HEK293 (cell line): ENCODE measurements around the gene TOMT.

Experiments used
- GLI2 ChIP-seq: fragments of 450-650 bp; formaldehyde crosslinking; IDR thresholded peaks from 2 replicates; pipeline ENCODE4; 2017; ENCODE audit warnings: missing biosample characterization, missing genetic modification characterization, low read depth, borderline replicate concordance
- SETDB1 ChIP-seq: IDR thresholded peaks from one replicate; pipeline ENCODE4 v1.6.1; 2017; ENCODE audit warnings: mild to moderate bottlenecking, low read length, moderate library complexity, mixed read lengths; ENCODE audit not compliant: insufficient read length
- ZNF174 ChIP-seq: fragments of 450-650 bp; formaldehyde crosslinking; IDR thresholded peaks from 2 replicates; pipeline ENCODE4 v1.5.0; 2017; ENCODE audit warnings: missing biosample characterization, mild to moderate bottlenecking, missing genetic modification characterization
- ZNF335 ChIP-seq: fragments of 450-650 bp; formaldehyde crosslinking; conservative IDR thresholded peaks from 2 replicates; pipeline ENCODE4 v1.5.1; 2016; ENCODE audit warnings: missing biosample characterization, missing genetic modification characterization
- ZNF473 ChIP-seq: fragments of 450-650 bp; formaldehyde crosslinking; IDR thresholded peaks from 2 replicates; pipeline ENCODE4 v1.5.1; 2017; ENCODE audit warnings: missing biosample characterization, missing genetic modification characterization
- TF ChIP-seq, protein P1 (sequence below): fragments of 450-650 bp; formaldehyde crosslinking; IDR thresholded peaks from 2 replicates; pipeline ENCODE4 v1.5.1; 2016; ENCODE audit warnings: missing biosample characterization, missing genetic modification characterization
- TF ChIP-seq, protein P2 (sequence below): fragments of 450-650 bp; formaldehyde crosslinking; IDR thresholded peaks from 2 replicates; pipeline ENCODE4 v1.5.1; 2016; ENCODE audit warnings: missing biosample characterization, missing genetic modification characterization
- TF ChIP-seq, protein P3 (sequence below): fragments of 450-650 bp; formaldehyde crosslinking; IDR thresholded peaks from 2 replicates; pipeline ENCODE4 v1.5.1; 2016; ENCODE audit warnings: missing biosample characterization, missing genetic modification characterization
- TF ChIP-seq, protein P4 (sequence below): fragments of 450-650 bp; formaldehyde crosslinking; IDR thresholded peaks from 2 replicates; pipeline ENCODE4 v1.5.1; 2016; ENCODE audit warnings: missing biosample characterization, missing genetic modification characterization
- TF ChIP-seq, protein P5 (sequence below): fragments of 450-650 bp; formaldehyde crosslinking; optimal IDR thresholded peaks from 2 replicates; pipeline ENCODE3; 2016; ENCODE audit warnings: missing biosample characterization, mild to moderate bottlenecking, missing genetic modification characterization

DNA sequence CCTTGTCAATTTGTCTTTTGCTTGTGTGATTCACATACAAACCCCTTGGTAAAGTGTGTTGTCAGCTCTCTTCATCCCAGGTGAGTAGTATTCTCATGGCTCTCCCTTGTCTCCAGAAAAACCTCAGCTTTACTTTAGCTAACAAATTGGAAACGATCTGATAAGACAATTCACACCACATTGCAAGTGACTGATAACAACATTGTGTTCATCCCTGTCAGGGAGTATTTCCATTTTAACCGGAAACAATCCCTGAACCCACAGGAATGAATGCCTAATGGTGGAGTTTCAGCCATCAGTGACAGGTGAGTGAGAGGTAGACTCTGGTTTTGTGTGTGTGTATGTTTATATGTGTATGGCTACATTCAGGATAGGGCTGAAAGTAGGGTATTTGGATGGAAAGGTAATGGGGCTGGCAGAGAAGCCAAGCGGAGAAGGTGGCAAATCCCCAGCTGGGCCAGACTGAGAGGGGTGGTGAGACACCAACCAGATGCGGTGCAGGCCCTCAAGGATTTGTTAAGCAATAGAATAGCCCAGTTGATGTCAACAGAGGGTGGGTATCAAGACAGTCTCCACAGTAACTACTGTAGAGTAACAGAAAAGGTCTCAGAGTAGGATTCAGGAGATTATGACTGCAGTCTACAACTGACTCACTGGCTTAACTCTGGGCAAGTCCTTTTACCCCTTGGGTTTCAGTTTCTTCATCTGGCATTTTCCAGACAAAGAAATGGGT is 17.5 kb upstream of the TOMT start:
- TF ChIP-seq ZNF473 (tag by site-specific recombination) (no peak), ZNF335 (tag by site-specific recombination) (no peak), GLI2 (no peak), SETDB1 (no peak), ZNF174 (no peak)
- TF ChIP-seq, protein P1, sequence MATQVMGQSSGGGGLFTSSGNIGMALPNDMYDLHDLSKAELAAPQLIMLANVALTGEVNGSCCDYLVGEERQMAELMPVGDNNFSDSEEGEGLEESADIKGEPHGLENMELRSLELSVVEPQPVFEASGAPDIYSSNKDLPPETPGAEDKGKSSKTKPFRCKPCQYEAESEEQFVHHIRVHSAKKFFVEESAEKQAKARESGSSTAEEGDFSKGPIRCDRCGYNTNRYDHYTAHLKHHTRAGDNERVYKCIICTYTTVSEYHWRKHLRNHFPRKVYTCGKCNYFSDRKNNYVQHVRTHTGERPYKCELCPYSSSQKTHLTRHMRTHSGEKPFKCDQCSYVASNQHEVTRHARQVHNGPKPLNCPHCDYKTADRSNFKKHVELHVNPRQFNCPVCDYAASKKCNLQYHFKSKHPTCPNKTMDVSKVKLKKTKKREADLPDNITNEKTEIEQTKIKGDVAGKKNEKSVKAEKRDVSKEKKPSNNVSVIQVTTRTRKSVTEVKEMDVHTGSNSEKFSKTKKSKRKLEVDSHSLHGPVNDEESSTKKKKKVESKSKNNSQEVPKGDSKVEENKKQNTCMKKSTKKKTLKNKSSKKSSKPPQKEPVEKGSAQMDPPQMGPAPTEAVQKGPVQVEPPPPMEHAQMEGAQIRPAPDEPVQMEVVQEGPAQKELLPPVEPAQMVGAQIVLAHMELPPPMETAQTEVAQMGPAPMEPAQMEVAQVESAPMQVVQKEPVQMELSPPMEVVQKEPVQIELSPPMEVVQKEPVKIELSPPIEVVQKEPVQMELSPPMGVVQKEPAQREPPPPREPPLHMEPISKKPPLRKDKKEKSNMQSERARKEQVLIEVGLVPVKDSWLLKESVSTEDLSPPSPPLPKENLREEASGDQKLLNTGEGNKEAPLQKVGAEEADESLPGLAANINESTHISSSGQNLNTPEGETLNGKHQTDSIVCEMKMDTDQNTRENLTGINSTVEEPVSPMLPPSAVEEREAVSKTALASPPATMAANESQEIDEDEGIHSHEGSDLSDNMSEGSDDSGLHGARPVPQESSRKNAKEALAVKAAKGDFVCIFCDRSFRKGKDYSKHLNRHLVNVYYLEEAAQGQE (tag by site-specific recombination) = no peak
- TF ChIP-seq, protein P2, sequence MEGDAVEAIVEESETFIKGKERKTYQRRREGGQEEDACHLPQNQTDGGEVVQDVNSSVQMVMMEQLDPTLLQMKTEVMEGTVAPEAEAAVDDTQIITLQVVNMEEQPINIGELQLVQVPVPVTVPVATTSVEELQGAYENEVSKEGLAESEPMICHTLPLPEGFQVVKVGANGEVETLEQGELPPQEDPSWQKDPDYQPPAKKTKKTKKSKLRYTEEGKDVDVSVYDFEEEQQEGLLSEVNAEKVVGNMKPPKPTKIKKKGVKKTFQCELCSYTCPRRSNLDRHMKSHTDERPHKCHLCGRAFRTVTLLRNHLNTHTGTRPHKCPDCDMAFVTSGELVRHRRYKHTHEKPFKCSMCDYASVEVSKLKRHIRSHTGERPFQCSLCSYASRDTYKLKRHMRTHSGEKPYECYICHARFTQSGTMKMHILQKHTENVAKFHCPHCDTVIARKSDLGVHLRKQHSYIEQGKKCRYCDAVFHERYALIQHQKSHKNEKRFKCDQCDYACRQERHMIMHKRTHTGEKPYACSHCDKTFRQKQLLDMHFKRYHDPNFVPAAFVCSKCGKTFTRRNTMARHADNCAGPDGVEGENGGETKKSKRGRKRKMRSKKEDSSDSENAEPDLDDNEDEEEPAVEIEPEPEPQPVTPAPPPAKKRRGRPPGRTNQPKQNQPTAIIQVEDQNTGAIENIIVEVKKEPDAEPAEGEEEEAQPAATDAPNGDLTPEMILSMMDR (tag by site-specific recombination) = no peak
- TF ChIP-seq, protein P3, sequence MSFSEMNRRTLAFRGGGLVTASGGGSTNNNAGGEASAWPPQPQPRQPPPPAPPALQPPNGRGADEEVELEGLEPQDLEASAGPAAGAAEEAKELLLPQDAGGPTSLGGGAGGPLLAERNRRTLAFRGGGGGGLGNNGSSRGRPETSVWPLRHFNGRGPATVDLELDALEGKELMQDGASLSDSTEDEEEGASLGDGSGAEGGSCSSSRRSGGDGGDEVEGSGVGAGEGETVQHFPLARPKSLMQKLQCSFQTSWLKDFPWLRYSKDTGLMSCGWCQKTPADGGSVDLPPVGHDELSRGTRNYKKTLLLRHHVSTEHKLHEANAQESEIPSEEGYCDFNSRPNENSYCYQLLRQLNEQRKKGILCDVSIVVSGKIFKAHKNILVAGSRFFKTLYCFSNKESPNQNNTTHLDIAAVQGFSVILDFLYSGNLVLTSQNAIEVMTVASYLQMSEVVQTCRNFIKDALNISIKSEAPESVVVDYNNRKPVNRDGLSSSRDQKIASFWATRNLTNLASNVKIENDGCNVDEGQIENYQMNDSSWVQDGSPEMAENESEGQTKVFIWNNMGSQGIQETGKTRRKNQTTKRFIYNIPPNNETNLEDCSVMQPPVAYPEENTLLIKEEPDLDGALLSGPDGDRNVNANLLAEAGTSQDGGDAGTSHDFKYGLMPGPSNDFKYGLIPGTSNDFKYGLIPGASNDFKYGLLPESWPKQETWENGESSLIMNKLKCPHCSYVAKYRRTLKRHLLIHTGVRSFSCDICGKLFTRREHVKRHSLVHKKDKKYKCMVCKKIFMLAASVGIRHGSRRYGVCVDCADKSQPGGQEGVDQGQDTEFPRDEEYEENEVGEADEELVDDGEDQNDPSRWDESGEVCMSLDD (tag by site-specific recombination) = no peak
- TF ChIP-seq, protein P4, sequence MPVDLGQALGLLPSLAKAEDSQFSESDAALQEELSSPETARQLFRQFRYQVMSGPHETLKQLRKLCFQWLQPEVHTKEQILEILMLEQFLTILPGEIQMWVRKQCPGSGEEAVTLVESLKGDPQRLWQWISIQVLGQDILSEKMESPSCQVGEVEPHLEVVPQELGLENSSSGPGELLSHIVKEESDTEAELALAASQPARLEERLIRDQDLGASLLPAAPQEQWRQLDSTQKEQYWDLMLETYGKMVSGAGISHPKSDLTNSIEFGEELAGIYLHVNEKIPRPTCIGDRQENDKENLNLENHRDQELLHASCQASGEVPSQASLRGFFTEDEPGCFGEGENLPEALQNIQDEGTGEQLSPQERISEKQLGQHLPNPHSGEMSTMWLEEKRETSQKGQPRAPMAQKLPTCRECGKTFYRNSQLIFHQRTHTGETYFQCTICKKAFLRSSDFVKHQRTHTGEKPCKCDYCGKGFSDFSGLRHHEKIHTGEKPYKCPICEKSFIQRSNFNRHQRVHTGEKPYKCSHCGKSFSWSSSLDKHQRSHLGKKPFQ (tag by site-specific recombination) = no peak
- TF ChIP-seq, protein P5, sequence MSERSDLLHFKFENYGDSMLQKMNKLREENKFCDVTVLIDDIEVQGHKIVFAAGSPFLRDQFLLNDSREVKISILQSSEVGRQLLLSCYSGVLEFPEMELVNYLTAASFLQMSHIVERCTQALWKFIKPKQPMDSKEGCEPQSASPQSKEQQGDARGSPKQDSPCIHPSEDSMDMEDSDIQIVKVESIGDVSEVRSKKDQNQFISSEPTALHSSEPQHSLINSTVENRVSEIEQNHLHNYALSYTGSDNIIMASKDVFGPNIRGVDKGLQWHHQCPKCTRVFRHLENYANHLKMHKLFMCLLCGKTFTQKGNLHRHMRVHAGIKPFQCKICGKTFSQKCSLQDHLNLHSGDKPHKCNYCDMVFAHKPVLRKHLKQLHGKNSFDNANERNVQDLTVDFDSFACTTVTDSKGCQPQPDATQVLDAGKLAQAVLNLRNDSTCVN (tag by site-specific recombination) = no peak
